Endothelial cell of umbilical vein (primary cell): Measurements from ENCODE around the gene CEMIP. TPM values are rescaled to one million over a fixed set of nuclear protein-coding genes. Genes with fewer than 3 reads are reported as not detected.

Experiments used
- BruUV-seq: library from RNA; stranded (reverse); fragments of 400-500 nt; replicated peaks from 2 replicates; lab custom pipeline; 2021; lab: Mats Ljungman, UMichigan
- CTCF ChIA-PET: fragments of 300-600, 350-600 bp; sonication (Branson Sonifier 250); formaldehyde crosslinking; loops from one replicate; lab custom pipeline; 2021; ENCODE audit warnings: antibody characterized with exemption, inconsistent platforms; lab: Charles Lee
- POLR2A ChIA-PET: fragments of 300-600, 350-600 bp; sonication (Branson Sonifier 250); formaldehyde crosslinking; loops from one replicate; lab custom pipeline; 2021; ENCODE audit warnings: antibody characterized with exemption, inconsistent platforms; lab: Charles Lee
- DNase-seq: peaks from one replicate; pipeline ENCODE4 v3.0.0-alpha.2; 2011; ENCODE audit warnings: low read depth, low spot score
- FAIRE-seq: peaks from 2 replicates; lab custom pipeline; 2011; peaks lifted over from hg19 to GRCh38; lab: Jason Lieb, UNC
- H2AFZ ChIP-seq: 2 replicates; pipeline ENCODE4 v1.6.0; 2012; ENCODE audit warnings: low read depth, low read length, control low read depth, inconsistent platforms
- H3K27ac ChIP-seq: 2 replicates; pipeline ENCODE4 v1.5.1; 2011; ENCODE audit warnings: low read depth, mild to moderate bottlenecking, control low read depth, low read length, moderate library complexity; ENCODE audit not compliant: insufficient read depth
- H3K27me3 ChIP-seq, 2 experiments: 2 replicates each; pipeline versions ENCODE4 v1.6.0 to v1.6.1; 2011; ENCODE audit warnings: low read length in 2 of 2, mixed read lengths in 1 of 2; ENCODE audit not compliant: control insufficient read depth in 2 of 2, insufficient read depth in 2 of 2
- H3K36me3 ChIP-seq, 2 experiments: 2 replicates in 1 of 2; 3 replicates in 1 of 2; pipeline ENCODE4 v1.5.1; 2011; ENCODE audit warnings: low read length in 2 of 2, mild to moderate bottlenecking in 1 of 2, moderate library complexity in 1 of 2; ENCODE audit not compliant: control insufficient read depth in 2 of 2, insufficient read depth in 2 of 2; ENCODE audit errors: extremely low read depth in 1 of 2
- H3K4me1 ChIP-seq: 3 replicates; pipeline ENCODE4 v1.5.1; 2011; ENCODE audit warnings: mild to moderate bottlenecking, low read length; ENCODE audit not compliant: control insufficient read depth, insufficient read depth; ENCODE audit errors: extremely low read depth
- H3K4me2 ChIP-seq: 2 replicates; pipeline ENCODE4 v1.6.1; 2011; ENCODE audit warnings: low read length, control low read depth, mixed read lengths; ENCODE audit not compliant: insufficient read depth
- H3K4me3 ChIP-seq, 3 experiments: fragments of 200-600 bp in 1 of 3; sonication (generic), shearing (Covaris generic) in 1 of 3; replicated peaks in 1 of 3; 2 replicates each; pipeline ENCODE4 v1.5.1; 2011 to 2016; ENCODE audit warnings: control low read depth in 3 of 3, low read length in 3 of 3, mild to moderate bottlenecking in 2 of 3, inconsistent platforms in 1 of 3, low read depth in 1 of 3, moderate library complexity in 1 of 3; ENCODE audit not compliant: insufficient read depth in 1 of 3
- H3K79me2 ChIP-seq: 2 replicates; pipeline ENCODE4 v1.6.0; 2012; ENCODE audit warnings: low read length, inconsistent platforms; ENCODE audit not compliant: control insufficient read depth, insufficient read depth
- H3K9ac ChIP-seq: replicated peaks from 2 replicates; pipeline ENCODE3; 2011; ENCODE audit warnings: low read length, control low read depth; ENCODE audit not compliant: insufficient read depth; ENCODE audit errors: extremely low read depth
- H3K9me1 ChIP-seq: replicated peaks from 3 replicates; pipeline ENCODE4 v1.6.0; 2011; ENCODE audit warnings: mild to moderate bottlenecking, low read length; ENCODE audit not compliant: control insufficient read depth, insufficient read depth; ENCODE audit errors: extremely low read depth
- H3K9me3 ChIP-seq: replicated peaks from 2 replicates; pipeline ENCODE4 v1.5.1; 2012; ENCODE audit warnings: low read length, inconsistent platforms; ENCODE audit not compliant: control insufficient read depth, insufficient read depth
- H4K20me1 ChIP-seq: replicated peaks from 2 replicates; pipeline ENCODE3; 2011; ENCODE audit warnings: mild to moderate bottlenecking, low read length; ENCODE audit not compliant: control insufficient read depth, insufficient read depth; ENCODE audit errors: extremely low read depth
- EZH2 ChIP-seq: IDR thresholded peaks from 2 replicates; pipeline ENCODE4 v1.6.1; 2012; ENCODE audit warnings: borderline replicate concordance, low read depth, mild to moderate bottlenecking, moderate library complexity, low read length, inconsistent platforms; ENCODE audit not compliant: severe bottlenecking
- FOS ChIP-seq: IDR thresholded peaks from 2 replicates; pipeline ENCODE4 v1.6.1; 2011; ENCODE audit warnings: mild to moderate bottlenecking, low read length, moderate library complexity, borderline replicate concordance; ENCODE audit not compliant: insufficient read depth
- GATA2 ChIP-seq: IDR thresholded peaks from 2 replicates; pipeline ENCODE4 v1.7.0; 2011; ENCODE audit warnings: low read depth, mild to moderate bottlenecking, moderate library complexity, mixed read lengths, low read length; ENCODE audit not compliant: insufficient read length, insufficient read depth
- JUN ChIP-seq: IDR thresholded peaks from 2 replicates; pipeline ENCODE4 v1.6.1; 2011; ENCODE audit warnings: borderline replicate concordance, low read depth; ENCODE audit not compliant: insufficient read length, insufficient read depth
- MYC ChIP-seq: IDR thresholded peaks from one replicate; pipeline ENCODE4 v1.6.1; 2011; ENCODE audit warnings: mild to moderate bottlenecking, low read depth, low read length
- POLR2AphosphoS5 ChIP-seq: IDR thresholded peaks from 2 replicates; pipeline ENCODE4 v1.6.1; 2012; ENCODE audit warnings: low read depth, mild to moderate bottlenecking, control low read depth, low read length, moderate library complexity; ENCODE audit not compliant: insufficient read depth
- dilution Hi-C: fragments of 300-500 bp; cut with MboI; formaldehyde crosslinking; loops from one replicate; pipeline ENCODE4 v1.15.0; 2019; ENCODE audit warnings: low sequenced_read_pairs; ENCODE audit not compliant: extremely low pct_ligation_motif_present
- intact Hi-C: fragments of 100-400 bp; cut with micrococcal nuclease; formaldehyde crosslinking; loops from one replicate; pipeline ENCODE4 v1.10.0; 2022
- polyA plus RNA-seq, 4 experiments: library from polyadenylated mRNA; depleted of rRNA in 3 of 4; stranded (reverse) in 3 of 4; unstranded in 1 of 4; fragments of >200 nt; gene quantifications; 2 replicates each; pipeline versions ENCODE4 v1.2.1 to v1.2.3, GENCODE V29; 2011 to 2012; ENCODE audit warnings: missing spikeins in 1 of 4
- total RNA-seq: library from RNA; stranded (reverse); gene quantifications from 2 replicates; pipeline ENCODE4 v1.2.3, GENCODE V29; 2021
- TF ChIP-seq, protein P1 (sequence below), 2 donors: IDR thresholded peaks; 1 replicate in 1 of 2; 2 replicates in 1 of 2; pipeline ENCODE4 v1.5.1; 2011; ENCODE audit warnings: low read length in 2 of 2, mild to moderate bottlenecking in 2 of 2, moderate library complexity in 2 of 2, control low read depth in 1 of 2, inconsistent platforms in 1 of 2, low read depth in 1 of 2; ENCODE audit not compliant: insufficient read depth in 1 of 2; ENCODE audit errors: extremely low read depth in 1 of 2
- TF ChIP-seq, protein P2 (sequence below): IDR thresholded peaks from 2 replicates; pipeline ENCODE4 v1.6.1; 2011; ENCODE audit not compliant: insufficient read depth, insufficient read length

CEMIP gene
- total and polyA plus RNA-seq, 2 donors (not counting 3 experiments of a cell fraction or from before 2014, with no cell fraction given), result 0.01 TPM; not detected in 1

DNA sequence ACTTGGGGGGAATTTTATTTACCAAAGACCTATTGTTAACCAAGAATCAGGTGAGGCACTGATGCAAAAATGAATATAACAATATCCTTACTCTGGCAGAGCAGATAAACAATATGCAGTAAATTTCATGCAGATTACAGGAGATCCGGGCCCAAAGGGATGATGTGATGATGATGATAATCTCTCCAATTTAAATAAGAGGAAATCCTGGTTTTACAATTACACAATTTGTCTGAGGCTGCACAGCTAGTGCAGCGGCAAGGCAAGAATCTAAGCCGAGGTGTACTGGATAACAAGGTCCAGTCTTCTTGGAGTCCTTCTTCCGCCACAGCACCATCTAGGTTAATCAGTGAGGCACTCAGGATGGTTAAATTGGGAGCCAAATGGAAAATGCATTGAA, 212.8 kb downstream of the CEMIP start:
- FAIRE-seq (no peak), DNase-seq (no peak)
- dilution Hi-C loops (no loop called here), intact Hi-C loops (loop anchor here (10.0 kb wide), 1 partner anchor 1153 kb away; no protein-coding TSS in a partner anchor)
- CTCF ChIA-PET, result interaction anchor here (1.0 to 3.4 kb wide), 6 partner anchors 11 to 274 kb away, joined by 3 to 37 read pairs (median 4); no protein-coding TSS in a partner anchor
- H3K36me3 ChIP-seq, result no peaks in the 10 kb centered on the region
- H3K4me2 ChIP-seq, result no peak overlapping the region
- POLR2A ChIA-PET, result interaction anchor here (2.6 kb wide), 1 partner anchor 9 kb away, joined by 16 read pairs; the partner anchor contains the start of gene TLNRD1
- no peaks in the 10 kb centered on the region for H4K20me1 ChIP-seq
- H3K4me3 ChIP-seq, result no peak overlapping the region
- H2AFZ ChIP-seq, result no peak overlapping the region
- no peaks in the 10 kb centered on the region for H3K9me3 ChIP-seq
- no TSS peak for BruUV-seq
- H3K27me3 ChIP-seq, result no peaks in the 10 kb centered on the region
- peaks cover 18% of the 10 kb centered on the region for H3K4me1 ChIP-seq
- no peak overlapping the region for H3K9ac ChIP-seq
- peaks cover 24% of the 10 kb centered on the region for H3K79me2 ChIP-seq
- no peaks in the 10 kb centered on the region for H3K9me1 ChIP-seq
- TF ChIP-seq FOS, result no peak
- TF ChIP-seq GATA2, result no peak
- no peak for TF ChIP-seq POLR2AphosphoS5
- no peak for TF ChIP-seq MYC
- TF ChIP-seq, protein P1, sequence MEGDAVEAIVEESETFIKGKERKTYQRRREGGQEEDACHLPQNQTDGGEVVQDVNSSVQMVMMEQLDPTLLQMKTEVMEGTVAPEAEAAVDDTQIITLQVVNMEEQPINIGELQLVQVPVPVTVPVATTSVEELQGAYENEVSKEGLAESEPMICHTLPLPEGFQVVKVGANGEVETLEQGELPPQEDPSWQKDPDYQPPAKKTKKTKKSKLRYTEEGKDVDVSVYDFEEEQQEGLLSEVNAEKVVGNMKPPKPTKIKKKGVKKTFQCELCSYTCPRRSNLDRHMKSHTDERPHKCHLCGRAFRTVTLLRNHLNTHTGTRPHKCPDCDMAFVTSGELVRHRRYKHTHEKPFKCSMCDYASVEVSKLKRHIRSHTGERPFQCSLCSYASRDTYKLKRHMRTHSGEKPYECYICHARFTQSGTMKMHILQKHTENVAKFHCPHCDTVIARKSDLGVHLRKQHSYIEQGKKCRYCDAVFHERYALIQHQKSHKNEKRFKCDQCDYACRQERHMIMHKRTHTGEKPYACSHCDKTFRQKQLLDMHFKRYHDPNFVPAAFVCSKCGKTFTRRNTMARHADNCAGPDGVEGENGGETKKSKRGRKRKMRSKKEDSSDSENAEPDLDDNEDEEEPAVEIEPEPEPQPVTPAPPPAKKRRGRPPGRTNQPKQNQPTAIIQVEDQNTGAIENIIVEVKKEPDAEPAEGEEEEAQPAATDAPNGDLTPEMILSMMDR (IDR thresholded peaks at IDR 0.05; ENCODE audit: extremely low read depth in 1 of 2, insufficient read depth in 1 of 2, low read depth in 1 of 2, low read length in 2 of 2), result no peak
- no peak for TF ChIP-seq EZH2
- TF ChIP-seq, protein P2, sequence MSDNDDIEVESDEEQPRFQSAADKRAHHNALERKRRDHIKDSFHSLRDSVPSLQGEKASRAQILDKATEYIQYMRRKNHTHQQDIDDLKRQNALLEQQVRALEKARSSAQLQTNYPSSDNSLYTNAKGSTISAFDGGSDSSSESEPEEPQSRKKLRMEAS, result no peak
- TF ChIP-seq JUN, result no peak
- no peak overlapping the region for H3K27ac ChIP-seq
